CD4-positive, alpha-beta T cell treated with Interleukin-6 for 4 hours (primary cell): ENCODE measurements around the gene CCDC88C.
"Not testable (repeated sequence)": the region's sequence is repeated elsewhere in the genome, so short reads cannot be mapped to it uniquely, and the experiment has no call there.

Experiments
- DNase-seq: peaks from one replicate; pipeline ENCODE4 v3.0.0-alpha.2; 2020; ENCODE audit warnings: mixed read lengths

Gene CCDC88C

GRCh38 chr14:91264151-91265150 lies 153.2 kb downstream of the CCDC88C start:
- peak; percentile 55 for DNase-seq

- no peak for DNase-seq
Measured at GRCh38 chr14:91263329-91263728, 154.3 kb downstream of the CCDC88C start.

GRCh38 chr14:91261986-91262549 lies 155.6 kb downstream of the CCDC88C start:
- DNase-seq, result no peak

- DNase-seq, result peak; percentile 36
Measured at GRCh38 chr14:91261115-91261514, 156.5 kb downstream of the CCDC88C start.

GRCh38 chr14:91258876-91259275 lies 158.7 kb downstream of the CCDC88C start:
- DNase-seq, result no peak

GRCh38 chr14:91258011-91258618 lies 159.5 kb downstream of the CCDC88C start:
- DNase-seq, result no peak

GRCh38 chr14:91257328-91258010 lies 160.2 kb downstream of the CCDC88C start:
- no peak for DNase-seq

GRCh38 chr14:91256661-91257060 lies 161.0 kb downstream of the CCDC88C start:
- no peak for DNase-seq

GRCh38 chr14:91255026-91255695 lies 162.5 kb downstream of the CCDC88C start:
- no peak for DNase-seq

- DNase-seq, result peak; percentile 50
Measured at GRCh38 chr14:91254461-91254860, 163.2 kb downstream of the CCDC88C start.

GRCh38 chr14:91253795-91254323 lies 163.8 kb downstream of the CCDC88C start:
- peak; percentile 27 for DNase-seq

- peak; percentile 62 for DNase-seq
Measured at GRCh38 chr14:91252871-91253794, 164.5 kb downstream of the CCDC88C start.

- peak; percentile 34 for DNase-seq
Measured at GRCh38 chr14:91250912-91251311, 166.7 kb downstream of the CCDC88C start.

GRCh38 chr14:91249841-91250616 lies 167.6 kb downstream of the CCDC88C start:
- peak; percentile 58 for DNase-seq

GRCh38 chr14:91246051-91246852 lies 171.4 kb downstream of the CCDC88C start:
- peak; percentile 85 for DNase-seq

GRCh38 chr14:91245616-91246015 lies 172.0 kb downstream of the CCDC88C start:
- not testable (repeated sequence) for DNase-seq

- peak; percentile 87 for DNase-seq
Measured at GRCh38 chr14:91245029-91245428, 172.6 kb downstream of the CCDC88C start.

GRCh38 chr14:91244501-91244901 lies 173.1 kb downstream of the CCDC88C start, which contains the start of gene GPR68:
Gene GPR68 (minus strand): TSS chr14:91244704. CDS start chr14:91235050, 9,654 bp downstream.
- peak; percentile 61 for DNase-seq

GRCh38 chr14:91243074-91243471 lies 174.5 kb downstream of the CCDC88C start:
- DNase-seq, result no peak
